ENCODE data around the gene KCNK16. TPM values are rescaled to one million over a fixed set of nuclear protein-coding genes. Genes with fewer than 3 reads are reported as not detected.

KCNK16 gene
- total and polyA plus RNA-seq, 2 experiments from 2014 or later: not detected

GRCh38 chr6:39335780-39336545 lies 13.5 kb upstream of the KCNK16 start:
- no peaks in the 10 kb centered on the region for H4K20me1 ChIP-seq (ENCODE audit: insufficient read depth)
- no peaks in the 10 kb centered on the region for H3K9me2 ChIP-seq (ENCODE audit: insufficient read depth)
- H3K4me1 ChIP-seq (ENCODE audit: insufficient read depth): no peaks in the 10 kb centered on the region
- no peaks in the 10 kb centered on the region for H3K79me2 ChIP-seq (ENCODE audit: insufficient read depth)
- H3K27me3 ChIP-seq (replicated peaks; ENCODE audit: insufficient read depth): peaks cover 17% of the 10 kb centered on the region; the same call in 1 of the 2 replicates
- no peak overlapping the region for H3K4me2 ChIP-seq (ENCODE audit: unreplicated experiment)
- H3K4me3 ChIP-seq: no peak overlapping the region
- no peaks in the 10 kb centered on the region for H3K9me3 ChIP-seq (ENCODE audit: low read depth)
- H3K9ac ChIP-seq: no peak overlapping the region
- no peaks in the 10 kb centered on the region for H3F3A ChIP-seq (ENCODE audit: insufficient read depth)
- in situ Hi-C loops (cut with MboI): no loop called here
- TF ChIP-seq EZH2phosphoT487 (IDR thresholded peaks at IDR 0.05; ENCODE audit: insufficient read depth, low read depth): no peak
- H3K27ac ChIP-seq: no peak overlapping the region
- no peaks in the 10 kb centered on the region for H3K36me3 ChIP-seq (ENCODE audit: low read depth)
- no peak overlapping the region for H2AFZ ChIP-seq
- 42% methylated on average over 5 of the region's 5 CpGs for WGBS, 2 experiments (ENCODE audit: low coverage in 1 of 2, low lambda C conversion rate in 2 of 2, missing lambda C conversion rate in 2 of 2)
- DNase-seq: no peak

- Histone ChIP-seq H4K20me1 (ENCODE audit: insufficient read depth) (no peaks in the 10 kb centered on the region), H3K9ac (no peak overlapping the region), H3K4me1 (ENCODE audit: insufficient read depth) (no peaks in the 10 kb centered on the region), H3K27me3 (replicated peaks; ENCODE audit: insufficient read depth) (peaks cover 17% of the 10 kb centered on the region; the same call in 1 of the 2 replicates), H3K4me3 (no peak overlapping the region), H3K36me3 (ENCODE audit: low read depth) (no peaks in the 10 kb centered on the region), H3K27ac (no peak overlapping the region), H3K79me2 (ENCODE audit: insufficient read depth) (no peaks in the 10 kb centered on the region), H3F3A (ENCODE audit: insufficient read depth) (no peaks in the 10 kb centered on the region), H2AFZ (no peak overlapping the region), H3K4me2 (ENCODE audit: unreplicated experiment) (no peak overlapping the region), H3K9me2 (ENCODE audit: insufficient read depth) (no peaks in the 10 kb centered on the region), H3K9me3 (ENCODE audit: low read depth) (no peaks in the 10 kb centered on the region)
- in situ Hi-C loops (cut with MboI): no loop called here
- 45 to 50% methylated on average over 7 of the region's 7 CpGs for WGBS, 2 experiments (ENCODE audit: low coverage in 1 of 2, low lambda C conversion rate in 2 of 2, missing lambda C conversion rate in 2 of 2)
- no peak for DNase-seq
- no peak for TF ChIP-seq EZH2phosphoT487 (IDR thresholded peaks at IDR 0.05; ENCODE audit: insufficient read depth, low read depth)
- TF ChIP-seq EZH2 (IDR thresholded peaks at IDR 0.05; ENCODE audit: insufficient read depth, poor library complexity, severe bottlenecking): no peak
Observed at GRCh38 chr6:39333644-39334438, 11.3 kb upstream of the KCNK16 start.

GRCh38 chr6:39330476-39330875 lies 8.0 kb upstream of the KCNK16 start:
- H3K9ac ChIP-seq: no peak overlapping the region
- H4K20me1 ChIP-seq (ENCODE audit: insufficient read depth): no peaks in the 10 kb centered on the region
- no peaks in the 10 kb centered on the region for H3K9me2 ChIP-seq (ENCODE audit: insufficient read depth)
- H3K4me3 ChIP-seq: no peak overlapping the region
- TF ChIP-seq EZH2phosphoT487 (IDR thresholded peaks at IDR 0.05; ENCODE audit: insufficient read depth, low read depth) (no peak), EZH2 (IDR thresholded peaks at IDR 0.05; ENCODE audit: insufficient read depth, poor library complexity, severe bottlenecking) (no peak)
- no peaks in the 10 kb centered on the region for H3F3A ChIP-seq (ENCODE audit: insufficient read depth)
- H3K9me3 ChIP-seq (ENCODE audit: low read depth): no peaks in the 10 kb centered on the region
- no peak overlapping the region for H2AFZ ChIP-seq
- no peaks in the 10 kb centered on the region for H3K36me3 ChIP-seq (ENCODE audit: low read depth)
- no peaks in the 10 kb centered on the region for H3K4me1 ChIP-seq (ENCODE audit: insufficient read depth)
- in situ Hi-C loops (cut with MboI): no loop called here
- WGBS, 2 experiments (ENCODE audit: low coverage in 1 of 2, low lambda C conversion rate in 2 of 2, missing lambda C conversion rate in 2 of 2): 54 to 59% methylated on average over 3 of the region's 3 CpGs
- no peak for DNase-seq
- H3K4me2 ChIP-seq (ENCODE audit: unreplicated experiment): no peak overlapping the region
- H3K27ac ChIP-seq: no peak overlapping the region
- H3K79me2 ChIP-seq (ENCODE audit: insufficient read depth): no peaks in the 10 kb centered on the region
- H3K27me3 ChIP-seq (replicated peaks; ENCODE audit: insufficient read depth): peaks cover 7% of the 10 kb centered on the region; the same call in 1 of the 2 replicates

- Histone ChIP-seq H3K4me2 (ENCODE audit: unreplicated experiment) (no peak overlapping the region), H3K4me1 (ENCODE audit: insufficient read depth) (no peaks in the 10 kb centered on the region), H3K27ac (no peak overlapping the region), H4K20me1 (ENCODE audit: insufficient read depth) (no peaks in the 10 kb centered on the region), H3F3A (ENCODE audit: insufficient read depth) (no peaks in the 10 kb centered on the region), H3K27me3 (replicated peaks; ENCODE audit: insufficient read depth) (peaks cover 7% of the 10 kb centered on the region; the same call in 1 of the 2 replicates), H2AFZ (no peak overlapping the region), H3K9me2 (ENCODE audit: insufficient read depth) (no peaks in the 10 kb centered on the region), H3K9ac (no peak overlapping the region), H3K79me2 (ENCODE audit: insufficient read depth) (no peaks in the 10 kb centered on the region), H3K36me3 (ENCODE audit: low read depth) (no peaks in the 10 kb centered on the region), H3K9me3 (ENCODE audit: low read depth) (no peaks in the 10 kb centered on the region), H3K4me3 (no peak overlapping the region)
- TF ChIP-seq EZH2 (IDR thresholded peaks at IDR 0.05; ENCODE audit: insufficient read depth, poor library complexity, severe bottlenecking) (no peak), EZH2phosphoT487 (IDR thresholded peaks at IDR 0.05; ENCODE audit: insufficient read depth, low read depth) (no peak)
- in situ Hi-C loops (cut with MboI): no loop called here
- 34 to 36% methylated on average over 3 of the region's 3 CpGs for WGBS, 2 experiments (ENCODE audit: low coverage in 1 of 2, low lambda C conversion rate in 2 of 2, missing lambda C conversion rate in 2 of 2)
- no peak for DNase-seq
Observed at GRCh38 chr6:39330057-39330456, 7.6 kb upstream of the KCNK16 start.

All from GM23248 (cell line).